Osteocyte (in vitro differentiated cells): ENCODE results near the gene NME7. TPM values are rescaled to one million over a fixed set of nuclear protein-coding genes. Genes with fewer than 3 reads are reported as not detected.
"Not testable (repeated sequence)": the region's sequence is repeated elsewhere in the genome, so short reads cannot be mapped to it uniquely, and the experiment has no call there.

Experiments used
- DNase-seq: peaks from one replicate; pipeline ENCODE4 v3.0.0; 2021; ENCODE audit warnings: mixed read lengths; ENCODE audit not compliant: unreplicated experiment; ENCODE audit errors: extremely low spot score
- H3K27ac Mint-ChIP-seq: one replicate; pipeline ENCODE4 v1.8.0; 2021; ENCODE audit warnings: mild to moderate bottlenecking, mixed read lengths; ENCODE audit not compliant: unreplicated experiment
- H3K27me3 Mint-ChIP-seq: one replicate; pipeline ENCODE4 v1.8.0; 2021; ENCODE audit warnings: mixed read lengths; ENCODE audit not compliant: unreplicated experiment
- H3K36me3 Mint-ChIP-seq: one replicate; pipeline ENCODE4 v1.8.0; 2021; ENCODE audit warnings: mixed read lengths; ENCODE audit not compliant: unreplicated experiment
- H3K4me1 Mint-ChIP-seq: one replicate; pipeline ENCODE4 v1.8.0; 2021; ENCODE audit warnings: mixed read lengths; ENCODE audit not compliant: unreplicated experiment
- H3K4me3 Mint-ChIP-seq: one replicate; pipeline ENCODE4 v1.8.0; 2021; ENCODE audit warnings: mild to moderate bottlenecking, moderate library complexity, mixed read lengths; ENCODE audit not compliant: unreplicated experiment
- H3K9me3 Mint-ChIP-seq: one replicate; pipeline ENCODE4 v1.8.0; 2021; ENCODE audit warnings: mixed read lengths; ENCODE audit not compliant: unreplicated experiment
- CTCF ChIP-seq: fragments of 200-600 bp; sonication (generic); IDR thresholded peaks from 2 replicates; pipeline ENCODE4 v1.5.0; 2021; ENCODE audit warnings: antibody characterized with exemption, mild to moderate bottlenecking, moderate library complexity
- total RNA-seq: library from RNA; stranded (reverse); gene quantifications from 2 replicates; pipeline ENCODE4 v1.2.1, GENCODE V29; 2021

NME7 gene
- total RNA-seq, 1 donor from 2014 or later: 20.5 TPM

- H3K4me1 Mint-ChIP-seq: peaks cover 2% of the 10 kb centered on the region
- H3K9me3 Mint-ChIP-seq: no peaks in the 10 kb centered on the region
- no peaks in the 10 kb centered on the region for H3K36me3 Mint-ChIP-seq
- DNase-seq: no peak
- no peaks in the 10 kb centered on the region for H3K27me3 Mint-ChIP-seq
- H3K27ac Mint-ChIP-seq: no peak overlapping the region
- TF ChIP-seq CTCF: no peak
- H3K4me3 Mint-ChIP-seq: no peak overlapping the region
Observed at GRCh38 chr1:169180174-169180573, 187.4 kb downstream of the NME7 start.

- not testable (repeated sequence) for H3K27ac Mint-ChIP-seq, H3K36me3 Mint-ChIP-seq, H3K4me3 Mint-ChIP-seq, H3K9me3 Mint-ChIP-seq, H3K4me1 Mint-ChIP-seq, DNase-seq, H3K27me3 Mint-ChIP-seq
Observed at GRCh38 chr1:169179431-169179830, 188.2 kb downstream of the NME7 start.

- Mint-ChIP-seq H3K9me3 (no peaks in the 10 kb centered on the region), H3K27ac (no peak overlapping the region), H3K4me1 (no peaks in the 10 kb centered on the region), H3K4me3 (no peak overlapping the region), H3K27me3 (no peaks in the 10 kb centered on the region), H3K36me3 (no peaks in the 10 kb centered on the region)
- DNase-seq: no peak
- no peak for TF ChIP-seq CTCF
Observed at GRCh38 chr1:169175461-169175860, 192.1 kb downstream of the NME7 start.

GRCh38 chr1:169163059-169163458 is 204.5 kb downstream of the NME7 start:
- Mint-ChIP-seq H3K27me3 (no peaks in the 10 kb centered on the region), H3K36me3 (no peaks in the 10 kb centered on the region), H3K9me3 (no peaks in the 10 kb centered on the region), H3K4me1 (no peaks in the 10 kb centered on the region), H3K27ac (no peak overlapping the region), H3K4me3 (no peak overlapping the region)
- TF ChIP-seq CTCF: no peak
- no peak for DNase-seq

GRCh38 chr1:169161496-169162194 is 206.0 kb downstream of the NME7 start:
- no peak for DNase-seq
- no peaks in the 10 kb centered on the region for H3K9me3 Mint-ChIP-seq
- no peak overlapping the region for H3K27ac Mint-ChIP-seq

More at GRCh38 chr1:169161496-169162194, 206.0 kb downstream of the NME7 start:
- Mint-ChIP-seq H3K36me3 (no peaks in the 10 kb centered on the region), H3K4me3 (no peak overlapping the region), H3K4me1 (no peaks in the 10 kb centered on the region), H3K27me3 (no peaks in the 10 kb centered on the region)
- no peak for TF ChIP-seq CTCF
